Measurements from ENCODE around the gene ATG10. TPM values are rescaled to one million over a fixed set of nuclear protein-coding genes. Genes with fewer than 3 reads are reported as not detected.

Gene ATG10
- total and polyA plus RNA-seq, 2 of the 13 experiments (the other 11 are each of a cell fraction or from before 2014, with no cell fraction given) = 2.0 to 5.7 TPM

DNA sequence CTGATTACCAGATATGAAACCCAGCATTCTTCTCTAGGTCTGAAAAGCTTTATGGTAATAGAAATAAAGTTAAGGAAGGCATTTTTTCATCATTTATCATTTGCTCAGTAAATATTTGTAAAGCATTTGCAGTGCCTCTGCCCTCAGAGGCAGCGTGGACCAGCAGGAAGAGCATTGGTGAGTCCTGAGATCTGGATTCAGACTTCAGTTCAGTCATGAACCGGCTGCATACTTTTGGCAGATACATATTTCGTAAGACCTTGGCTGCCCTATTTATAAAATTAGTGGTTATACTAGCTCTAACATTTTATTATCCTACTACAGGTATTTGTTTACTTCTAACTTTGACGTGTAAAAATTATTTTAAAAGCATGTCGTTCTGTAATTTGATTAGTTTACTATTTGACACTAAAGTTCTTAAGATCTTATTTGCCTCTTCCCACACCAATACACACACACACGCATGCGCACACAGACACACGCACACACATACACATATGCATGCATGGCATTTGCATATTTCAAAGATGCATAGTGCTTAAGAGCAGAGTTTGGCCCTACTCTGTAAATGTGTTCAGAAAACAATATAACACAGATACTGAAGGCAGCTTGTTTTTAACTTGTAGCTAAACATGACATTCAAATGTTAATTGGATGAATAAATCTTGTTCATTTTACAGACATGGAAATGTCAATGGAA is 204.4 kb downstream of the ATG10 start:
- WGBS (ENCODE audit: low lambda C conversion rate) = 86% methylated on average over 8 of the region's 8 CpGs
- BruUV-seq (replicated peaks) = no TSS peak
- POLR2A ChIA-PET = no interaction called here
- CTCF ChIA-PET (ENCODE audit: low intra/inter-chr PET ratio, low total read pairs) = no interaction called here
- FAIRE-seq (no peak), ATAC-seq (no peak), DNase-seq (ENCODE audit: low spot score) (no peak)
- no peaks in the 10 kb centered on the region for H3K4me1 ChIP-seq (ENCODE audit: insufficient read depth, low read length)
- TF ChIP-seq THAP11 (CRISPR knock-in tag; IDR thresholded peaks at IDR 0.05) (no peak), ZNF282 (IDR thresholded peaks at IDR 0.05; ENCODE audit: partially characterized antibody) (no peak), ZSCAN22 (CRISPR knock-in tag; IDR thresholded peaks at IDR 0.05) (no peak), FOXM1 (CRISPR knock-in tag; IDR thresholded peaks at IDR 0.05) (no peak), HNRNPLL (IDR thresholded peaks at IDR 0.05; ENCODE audit: low read depth, low read length, poor library complexity, severe bottlenecking) (no peak), ZSCAN31 (CRISPR knock-in tag; IDR thresholded peaks at IDR 0.05; ENCODE audit: low read depth) (no peak), ZNF333 (CRISPR knock-in tag; IDR thresholded peaks at IDR 0.05; ENCODE audit: borderline replicate concordance) (no peak)
- no peak overlapping the region for H3K27ac ChIP-seq (ENCODE audit: extremely low read length, insufficient read depth, low read length)
- H4K20me1 ChIP-seq (ENCODE audit: insufficient read depth, low read length) = no peaks in the 10 kb centered on the region
- H3K79me2 ChIP-seq (ENCODE audit: insufficient read depth, low read length) = no peaks in the 10 kb centered on the region
- intact Hi-C loops (cut with micrococcal nuclease; ENCODE audit: unreplicated experiment) (loop anchor here (10.0 kb wide), 1 partner anchor 1389 kb away; no protein-coding TSS in a partner anchor), in situ Hi-C loops (cut with HindIII; ENCODE audit: extremely low pct_ligation_motif_present, low pct_unique_long_range_greater_than_20kb) (loop anchor here (10.0 kb wide), 1 partner anchor 49 kb away; no protein-coding TSS in a partner anchor)
- no peaks in the 10 kb centered on the region for H3K36me3 ChIP-seq (replicated peaks in 1 of 2; ENCODE audit: control insufficient read depth in 1 of 2, insufficient read depth in 2 of 2, low read length in 2 of 2)
- H3K9me3 ChIP-seq (ENCODE audit: low read length) = no peaks in the 10 kb centered on the region
- H3K4me3 ChIP-seq (replicated peaks in 1 of 3; ENCODE audit: insufficient read depth in 1 of 3, low read depth in 2 of 3, low read length in 3 of 3) = no peak overlapping the region
- no peak overlapping the region for H2AFZ ChIP-seq (ENCODE audit: low read length)
- no peak overlapping the region for H3K9ac ChIP-seq (ENCODE audit: insufficient read depth, low read depth, low read length)
- H3K27me3 ChIP-seq (ENCODE audit: control insufficient read depth in 1 of 2, insufficient read depth in 2 of 2, low read length in 2 of 2) = no peaks in the 10 kb centered on the region
- no peak overlapping the region for H3K4me2 ChIP-seq (ENCODE audit: low read depth, low read length)

GRCh38 chr5:82178378-82178777 is 206.6 kb downstream of the ATG10 start:
- H3K27me3 ChIP-seq (ENCODE audit: control insufficient read depth in 1 of 2, insufficient read depth in 2 of 2, low read length in 2 of 2) = no peaks in the 10 kb centered on the region
- ATAC-seq (no peak), DNase-seq (ENCODE audit: low spot score) (no peak), FAIRE-seq (no peak)
- no peaks in the 10 kb centered on the region for H3K4me1 ChIP-seq (ENCODE audit: insufficient read depth, low read length)
- H3K4me3 ChIP-seq (replicated peaks in 1 of 3; ENCODE audit: insufficient read depth in 1 of 3, low read depth in 2 of 3, low read length in 3 of 3) = no peak overlapping the region
- H3K27ac ChIP-seq (ENCODE audit: extremely low read length, insufficient read depth, low read length) = no peak overlapping the region
- intact Hi-C loops (cut with micrococcal nuclease; ENCODE audit: unreplicated experiment) (loop anchor here (10.0 kb wide), 1 partner anchor 1386 kb away; no protein-coding TSS in a partner anchor), in situ Hi-C loops (cut with HindIII; ENCODE audit: extremely low pct_ligation_motif_present, low pct_unique_long_range_greater_than_20kb) (loop anchor here (10.0 kb wide), 1 partner anchor 46 kb away; no protein-coding TSS in a partner anchor)
- BruUV-seq (replicated peaks) = no TSS peak
- no peak overlapping the region for H2AFZ ChIP-seq (ENCODE audit: low read length)
- H3K9ac ChIP-seq (ENCODE audit: insufficient read depth, low read depth, low read length) = no peak overlapping the region
- WGBS (ENCODE audit: low lambda C conversion rate) = 89% methylated on average over 3 of the region's 3 CpGs
- H4K20me1 ChIP-seq (ENCODE audit: insufficient read depth, low read length) = no peaks in the 10 kb centered on the region
- peak; percentile 87 for TF ChIP-seq CEBPB (IDR thresholded peaks at IDR 0.05; ENCODE audit: borderline replicate concordance, low read depth, low read length)
- no peak for TF ChIP-seq PHB2 (IDR thresholded peaks at IDR 0.05; ENCODE audit: partially characterized antibody)
- peak; percentile 48; the same call in 1 of the 2 replicates for TF ChIP-seq CEBPG (CRISPR knock-in tag; IDR thresholded peaks at IDR 0.05)
- ChIA-PET CTCF (ENCODE audit: low intra/inter-chr PET ratio, low total read pairs) (no interaction called here), POLR2A (no interaction called here)
- H3K79me2 ChIP-seq (ENCODE audit: insufficient read depth, low read length) = no peaks in the 10 kb centered on the region
- no peak overlapping the region for H3K4me2 ChIP-seq (ENCODE audit: low read depth, low read length)
- no peaks in the 10 kb centered on the region for H3K9me3 ChIP-seq (ENCODE audit: low read length)
- no peaks in the 10 kb centered on the region for H3K36me3 ChIP-seq (replicated peaks in 1 of 2; ENCODE audit: control insufficient read depth in 1 of 2, insufficient read depth in 2 of 2, low read length in 2 of 2)
